Endodermal cell (in vitro differentiated cells): Measurements from ENCODE around the gene RAI2. TPM values are rescaled to one million over a fixed set of nuclear protein-coding genes. Genes with fewer than 3 reads are reported as not detected.

Experiments used
- DNase-seq: peaks from one replicate; pipeline ENCODE4 v3.0.0-alpha.2; 2017
- H3K27ac ChIP-seq: 2 replicates; pipeline ENCODE4 v1.5.1; 2013; ENCODE audit warnings: mild to moderate bottlenecking, low read depth, low read length, moderate library complexity
- H3K27me3 ChIP-seq: 2 replicates; pipeline ENCODE4 v1.6.1; 2013; ENCODE audit warnings: mild to moderate bottlenecking, low read length, moderate library complexity; ENCODE audit not compliant: insufficient read depth, control insufficient read depth, poor library complexity, severe bottlenecking
- H3K36me3 ChIP-seq: 2 replicates; pipeline ENCODE4 v1.7.0; 2013; ENCODE audit warnings: mild to moderate bottlenecking, low read length, moderate library complexity; ENCODE audit not compliant: control insufficient read depth, insufficient read depth
- H3K4me1 ChIP-seq: one replicate; pipeline ENCODE4 v1.7.0; 2013; ENCODE audit warnings: low read length; ENCODE audit not compliant: control insufficient read depth, insufficient read depth
- H3K4me3 ChIP-seq: 2 replicates; pipeline ENCODE4 v1.5.1; 2013; ENCODE audit warnings: mild to moderate bottlenecking, low read length, moderate library complexity
- H3K9ac ChIP-seq: 2 replicates; pipeline ENCODE4 v1.6.1; 2013; ENCODE audit warnings: mild to moderate bottlenecking, low read length, moderate library complexity; ENCODE audit not compliant: poor library complexity, severe bottlenecking; ENCODE audit errors: extremely low read depth
- H3K9me3 ChIP-seq: 2 replicates; pipeline ENCODE4 v1.6.1; 2013; ENCODE audit warnings: mild to moderate bottlenecking, low read length, moderate library complexity; ENCODE audit not compliant: control insufficient read depth
- H3K27ac Mint-ChIP-seq: 2 replicates; pipeline ENCODE4 v1.8.0; 2020; ENCODE audit warnings: mixed read lengths
- H3K27me3 Mint-ChIP-seq: 2 replicates; pipeline ENCODE4 v1.8.0; 2021; ENCODE audit warnings: mild to moderate bottlenecking, mixed read lengths; ENCODE audit not compliant: insufficient read depth
- H3K36me3 Mint-ChIP-seq: 2 replicates; pipeline ENCODE4 v1.8.0; 2020; ENCODE audit warnings: low read depth, mixed read lengths
- H3K4me1 Mint-ChIP-seq: 2 replicates; pipeline ENCODE4 v1.8.0; 2020; ENCODE audit warnings: mixed read lengths
- H3K4me3 Mint-ChIP-seq: 2 replicates; pipeline ENCODE4 v1.8.0; 2020; ENCODE audit warnings: mild to moderate bottlenecking, moderate library complexity, mixed read lengths
- H3K9me3 Mint-ChIP-seq: 2 replicates; pipeline ENCODE4 v1.8.0; 2020; ENCODE audit warnings: mild to moderate bottlenecking, mixed read lengths
- whole genome bisulfite sequencing, 2 experiments: methylation state at CpG; one replicate each; pipeline versions ENCODE4 v1.1.5 to v1.1.7; 2013; ENCODE audit warnings: missing lambda C conversion rate in 2 of 2, mixed read lengths in 1 of 2; ENCODE audit not compliant: insufficient coverage in 1 of 2, insufficient read length in 1 of 2; 5-methylcytosine and 5-hydroxymethylcytosine counted together
- total RNA-seq, 2 donors: library from RNA; stranded (reverse); fragmentation: NEBNext Ultra II Directional in 1 of 2; extraction: Animal tissue kit (Norgen Biotek cat#: 25700) in 1 of 2; gene quantifications; 2 replicates in 1 of 2; 3 replicates in 1 of 2; pipeline ENCODE4 v1.2.1, GENCODE V29; 2021
- TF ChIP-seq, protein P1 (sequence below): fragments of 200-600 bp; sonication (generic); conservative IDR thresholded peaks from 2 replicates; pipeline ENCODE4 v1.5.0; 2021; ENCODE audit warnings: antibody characterized with exemption, mild to moderate bottlenecking

The RAI2 gene
- total RNA-seq, 2 donors from 2014 or later, result 4.8 to 5.8 TPM

DNA sequence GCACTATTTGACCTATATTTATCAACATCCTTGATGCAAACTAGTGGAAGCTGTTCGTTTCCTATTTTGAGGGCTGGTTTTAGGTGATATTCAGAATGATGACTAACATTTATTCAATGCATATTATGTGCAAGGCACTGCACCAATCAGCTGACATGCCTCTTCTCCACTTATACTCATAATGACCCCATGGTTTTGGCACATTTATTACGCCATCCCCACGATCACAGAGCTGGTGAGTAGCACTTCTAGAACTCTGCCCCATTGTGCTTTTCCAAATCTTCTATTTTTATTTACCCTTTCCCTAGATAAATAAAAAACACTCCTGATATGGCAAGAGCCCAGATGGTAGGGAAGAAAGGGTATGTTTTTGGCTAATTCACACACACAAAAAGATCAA, 110.7 kb downstream of the RAI2 start:
- Histone ChIP-seq H3K9me3 (no peaks in the 10 kb centered on the region), H3K27ac (no peak overlapping the region), H3K36me3 (no peaks in the 10 kb centered on the region), H3K27me3 (no peaks in the 10 kb centered on the region), H3K4me3 (no peak overlapping the region), H3K4me1 (no peaks in the 10 kb centered on the region), H3K9ac (no peak overlapping the region)
- TF ChIP-seq, protein P1, sequence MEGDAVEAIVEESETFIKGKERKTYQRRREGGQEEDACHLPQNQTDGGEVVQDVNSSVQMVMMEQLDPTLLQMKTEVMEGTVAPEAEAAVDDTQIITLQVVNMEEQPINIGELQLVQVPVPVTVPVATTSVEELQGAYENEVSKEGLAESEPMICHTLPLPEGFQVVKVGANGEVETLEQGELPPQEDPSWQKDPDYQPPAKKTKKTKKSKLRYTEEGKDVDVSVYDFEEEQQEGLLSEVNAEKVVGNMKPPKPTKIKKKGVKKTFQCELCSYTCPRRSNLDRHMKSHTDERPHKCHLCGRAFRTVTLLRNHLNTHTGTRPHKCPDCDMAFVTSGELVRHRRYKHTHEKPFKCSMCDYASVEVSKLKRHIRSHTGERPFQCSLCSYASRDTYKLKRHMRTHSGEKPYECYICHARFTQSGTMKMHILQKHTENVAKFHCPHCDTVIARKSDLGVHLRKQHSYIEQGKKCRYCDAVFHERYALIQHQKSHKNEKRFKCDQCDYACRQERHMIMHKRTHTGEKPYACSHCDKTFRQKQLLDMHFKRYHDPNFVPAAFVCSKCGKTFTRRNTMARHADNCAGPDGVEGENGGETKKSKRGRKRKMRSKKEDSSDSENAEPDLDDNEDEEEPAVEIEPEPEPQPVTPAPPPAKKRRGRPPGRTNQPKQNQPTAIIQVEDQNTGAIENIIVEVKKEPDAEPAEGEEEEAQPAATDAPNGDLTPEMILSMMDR, result no peak
- DNase-seq, result no peak
- H3K4me3 Mint-ChIP-seq, result no peak overlapping the region
- peaks cover 4% of the 10 kb centered on the region for H3K27me3 Mint-ChIP-seq
- H3K36me3 Mint-ChIP-seq, result no peaks in the 10 kb centered on the region
- no peaks in the 10 kb centered on the region for H3K9me3 Mint-ChIP-seq
- 100% methylated on average over 2 of the region's 3 CpGs; no CpG with 5 or more reads in 1 of the 2 experiments for WGBS, 2 experiments
- no peak overlapping the region for H3K27ac Mint-ChIP-seq
- no peaks in the 10 kb centered on the region for H3K4me1 Mint-ChIP-seq

Other genes starting within 250 kb of the RAI2 start
- gene SCML1, start 123.8 kb downstream of the RAI2 start, total RNA-seq, result 1 to 10 TPM in 1 of 2 donors, under 1 TPM in 1; 0.59 to 2.2 TPM